ENCODE results near the gene TEC. TPM values are rescaled to one million over a fixed set of nuclear protein-coding genes. Genes with fewer than 3 reads are reported as not detected.

TEC gene
- total and polyA plus RNA-seq, 2 of the 8 experiments (the other 6 are each of a cell fraction or from before 2014, with no cell fraction given): 0.73 to 1.8 TPM

DNA sequence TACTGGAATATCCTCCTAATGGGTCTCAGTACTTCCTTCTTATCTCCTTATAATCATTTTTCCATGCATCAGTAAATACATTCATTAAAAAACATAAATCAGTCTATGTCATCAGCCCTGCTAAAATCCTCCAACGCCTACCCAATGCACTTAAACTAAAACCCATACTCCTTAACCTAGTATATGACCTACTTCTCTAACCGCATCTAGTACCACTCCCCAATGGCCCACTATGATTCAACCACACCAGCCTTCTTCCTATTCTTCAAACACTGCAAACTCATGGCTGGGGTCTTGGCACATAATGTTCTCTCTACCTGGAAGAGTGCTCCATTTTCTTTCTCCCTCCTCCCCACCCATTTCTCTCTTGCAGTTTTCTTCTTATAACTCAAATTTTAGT is 18.7 kb downstream of the TEC start (continued):
- no peak for TF ChIP-seq HDAC6 (IDR thresholded peaks at IDR 0.05; ENCODE audit: low read depth, low read length)
- no peak for TF ChIP-seq BCL11A (IDR thresholded peaks at IDR 0.05; ENCODE audit: low read depth in 2 of 2, low read length in 2 of 2)
- no peak for TF ChIP-seq BACH1 (IDR thresholded peaks at IDR 0.05; ENCODE audit: low read length)
- no peak for TF ChIP-seq KDM4A (IDR thresholded peaks at IDR 0.05; ENCODE audit: low read depth, low read length, severe bottlenecking)

Measured in H1 (cell line).